ENCODE measurements around the gene ACRV1. TPM values are rescaled to one million over a fixed set of nuclear protein-coding genes. Genes with fewer than 3 reads are reported as not detected.

The ACRV1 gene
- total RNA-seq, 1 donor from 2014 or later, result 0.52 TPM

GRCh38 chr11:125689274-125689859 is 8.7 kb upstream of the ACRV1 start:
- peaks cover 0 to 2% (median 0%) of the 10 kb centered on the region in 3 donors for H3K27me3 ChIP-seq (ENCODE audit: control insufficient read depth in 3 of 3, insufficient read depth in 3 of 3, low read length in 3 of 3)
- no peaks in the 10 kb centered on the region for H3K36me3 ChIP-seq (ENCODE audit: control insufficient read depth in 3 of 3, insufficient read depth in 3 of 3, low read length in 3 of 3)
- no peak overlapping the region for H3K27ac ChIP-seq (ENCODE audit: low read depth, low read length)
- no peak overlapping the region for H3K9ac ChIP-seq (ENCODE audit: low read depth in 1 of 3, low read length in 3 of 3)
- no peaks in the 10 kb centered on the region for H3K9me3 ChIP-seq (ENCODE audit: control insufficient read depth in 3 of 3, low read length in 3 of 3)
- H3K4me3 ChIP-seq (ENCODE audit: low read length in 3 of 3), result no peak overlapping the region
- H3K4me1 ChIP-seq (ENCODE audit: control insufficient read depth in 3 of 3, insufficient read depth in 3 of 3, low read length in 3 of 3), result no peaks in the 10 kb centered on the region

GRCh38 chr11:125688632-125689031 is 8.0 kb upstream of the ACRV1 start:
- no peak overlapping the region for H3K4me3 ChIP-seq (ENCODE audit: low read length in 3 of 3)
- H3K9me3 ChIP-seq (ENCODE audit: control insufficient read depth in 3 of 3, low read length in 3 of 3), result no peaks in the 10 kb centered on the region
- H3K36me3 ChIP-seq (ENCODE audit: control insufficient read depth in 3 of 3, insufficient read depth in 3 of 3, low read length in 3 of 3), result no peaks in the 10 kb centered on the region
- H3K9ac ChIP-seq (ENCODE audit: low read depth in 1 of 3, low read length in 3 of 3), result no peak overlapping the region
- no peaks in the 10 kb centered on the region for H3K4me1 ChIP-seq (ENCODE audit: control insufficient read depth in 3 of 3, insufficient read depth in 3 of 3, low read length in 3 of 3)
- peaks cover 0 to 2% (median 0%) of the 10 kb centered on the region in 3 donors for H3K27me3 ChIP-seq (ENCODE audit: control insufficient read depth in 3 of 3, insufficient read depth in 3 of 3, low read length in 3 of 3)
- H3K27ac ChIP-seq (ENCODE audit: low read depth, low read length), result no peak overlapping the region

GRCh38 chr11:125688066-125688465 is 7.4 kb upstream of the ACRV1 start:
- H3K4me1 ChIP-seq (ENCODE audit: control insufficient read depth in 3 of 3, insufficient read depth in 3 of 3, low read length in 3 of 3), result no peaks in the 10 kb centered on the region
- peaks cover 0 to 2% (median 0%) of the 10 kb centered on the region in 3 donors for H3K27me3 ChIP-seq (ENCODE audit: control insufficient read depth in 3 of 3, insufficient read depth in 3 of 3, low read length in 3 of 3)
- H3K9me3 ChIP-seq (ENCODE audit: control insufficient read depth in 3 of 3, low read length in 3 of 3), result no peaks in the 10 kb centered on the region
- no peak overlapping the region for H3K4me3 ChIP-seq (ENCODE audit: low read length in 3 of 3)
- H3K27ac ChIP-seq (ENCODE audit: low read depth, low read length), result no peak overlapping the region
- H3K36me3 ChIP-seq (ENCODE audit: control insufficient read depth in 3 of 3, insufficient read depth in 3 of 3, low read length in 3 of 3), result no peaks in the 10 kb centered on the region
- no peak overlapping the region for H3K9ac ChIP-seq (ENCODE audit: low read depth in 1 of 3, low read length in 3 of 3)

- Histone ChIP-seq H3K9me3 (ENCODE audit: control insufficient read depth in 3 of 3, low read length in 3 of 3) (no peaks in the 10 kb centered on the region), H3K27me3 (ENCODE audit: control insufficient read depth in 3 of 3, insufficient read depth in 3 of 3, low read length in 3 of 3) (no peaks in the 10 kb centered on the region), H3K27ac (ENCODE audit: low read depth, low read length) (no peak overlapping the region), H3K36me3 (ENCODE audit: control insufficient read depth in 3 of 3, insufficient read depth in 3 of 3, low read length in 3 of 3) (no peaks in the 10 kb centered on the region), H3K4me1 (ENCODE audit: control insufficient read depth in 3 of 3, insufficient read depth in 3 of 3, low read length in 3 of 3) (no peaks in the 10 kb centered on the region), H3K4me3 (ENCODE audit: low read length in 3 of 3) (no peak overlapping the region), H3K9ac (ENCODE audit: low read depth in 1 of 3, low read length in 3 of 3) (no peak overlapping the region)
Observed at GRCh38 chr11:125685228-125685627, 4.6 kb upstream of the ACRV1 start.

- Histone ChIP-seq H3K9me3 (ENCODE audit: control insufficient read depth in 3 of 3, low read length in 3 of 3) (no peaks in the 10 kb centered on the region), H3K4me3 (ENCODE audit: low read length in 3 of 3) (no peak overlapping the region), H3K27ac (ENCODE audit: low read depth, low read length) (no peak overlapping the region), H3K36me3 (ENCODE audit: control insufficient read depth in 3 of 3, insufficient read depth in 3 of 3, low read length in 3 of 3) (no peaks in the 10 kb centered on the region), H3K4me1 (ENCODE audit: control insufficient read depth in 3 of 3, insufficient read depth in 3 of 3, low read length in 3 of 3) (no peaks in the 10 kb centered on the region), H3K27me3 (ENCODE audit: control insufficient read depth in 3 of 3, insufficient read depth in 3 of 3, low read length in 3 of 3) (no peaks in the 10 kb centered on the region), H3K9ac (ENCODE audit: low read depth in 1 of 3, low read length in 3 of 3) (no peak overlapping the region)
Observed at GRCh38 chr11:125679837-125680236, 810 bp downstream of the ACRV1 start.

GRCh38 chr11:125679397-125679796 is 1.2 kb downstream of the ACRV1 start:
- no peaks in the 10 kb centered on the region for H3K27me3 ChIP-seq (ENCODE audit: control insufficient read depth in 3 of 3, insufficient read depth in 3 of 3, low read length in 3 of 3)

GRCh38 chr11:125675196-125675595 is 5.5 kb downstream of the ACRV1 start:
- no peak overlapping the region for H3K27ac ChIP-seq (ENCODE audit: low read depth, low read length)
- no peak overlapping the region for H3K9ac ChIP-seq (ENCODE audit: low read depth in 1 of 3, low read length in 3 of 3)
- H3K4me1 ChIP-seq (ENCODE audit: control insufficient read depth in 3 of 3, insufficient read depth in 3 of 3, low read length in 3 of 3), result no peaks in the 10 kb centered on the region
- H3K36me3 ChIP-seq (ENCODE audit: control insufficient read depth in 3 of 3, insufficient read depth in 3 of 3, low read length in 3 of 3), result no peaks in the 10 kb centered on the region
- no peaks in the 10 kb centered on the region for H3K9me3 ChIP-seq (ENCODE audit: control insufficient read depth in 3 of 3, low read length in 3 of 3)
- H3K4me3 ChIP-seq (ENCODE audit: low read length in 3 of 3), result no peak overlapping the region
- H3K27me3 ChIP-seq (ENCODE audit: control insufficient read depth in 3 of 3, insufficient read depth in 3 of 3, low read length in 3 of 3), result no peaks in the 10 kb centered on the region

More at GRCh38 chr11:125679397-125679796, 1.2 kb downstream of the ACRV1 start:
- Histone ChIP-seq H3K9me3 (ENCODE audit: control insufficient read depth in 3 of 3, low read length in 3 of 3) (no peaks in the 10 kb centered on the region), H3K4me3 (ENCODE audit: low read length in 3 of 3) (no peak overlapping the region), H3K36me3 (ENCODE audit: control insufficient read depth in 3 of 3, insufficient read depth in 3 of 3, low read length in 3 of 3) (no peaks in the 10 kb centered on the region), H3K4me1 (ENCODE audit: control insufficient read depth in 3 of 3, insufficient read depth in 3 of 3, low read length in 3 of 3) (no peaks in the 10 kb centered on the region), H3K27ac (ENCODE audit: low read depth, low read length) (no peak overlapping the region), H3K9ac (ENCODE audit: low read depth in 1 of 3, low read length in 3 of 3) (no peak overlapping the region)

- H3K9ac ChIP-seq (ENCODE audit: low read depth in 1 of 3, low read length in 3 of 3), result no peak overlapping the region
- no peaks in the 10 kb centered on the region for H3K27me3 ChIP-seq (ENCODE audit: control insufficient read depth in 3 of 3, insufficient read depth in 3 of 3, low read length in 3 of 3)
- no peaks in the 10 kb centered on the region for H3K4me1 ChIP-seq (ENCODE audit: control insufficient read depth in 3 of 3, insufficient read depth in 3 of 3, low read length in 3 of 3)
- no peak overlapping the region for H3K4me3 ChIP-seq (ENCODE audit: low read length in 3 of 3)
- no peak overlapping the region for H3K27ac ChIP-seq (ENCODE audit: low read depth, low read length)
- no peaks in the 10 kb centered on the region for H3K36me3 ChIP-seq (ENCODE audit: control insufficient read depth in 3 of 3, insufficient read depth in 3 of 3, low read length in 3 of 3)
- H3K9me3 ChIP-seq (ENCODE audit: control insufficient read depth in 3 of 3, low read length in 3 of 3), result no peaks in the 10 kb centered on the region
Observed at GRCh38 chr11:125674210-125674609, 6.4 kb downstream of the ACRV1 start.

- H3K9me3 ChIP-seq (ENCODE audit: control insufficient read depth in 3 of 3, low read length in 3 of 3), result no peaks in the 10 kb centered on the region
- no peaks in the 10 kb centered on the region for H3K36me3 ChIP-seq (ENCODE audit: control insufficient read depth in 3 of 3, insufficient read depth in 3 of 3, low read length in 3 of 3)
- no peaks in the 10 kb centered on the region for H3K4me1 ChIP-seq (ENCODE audit: control insufficient read depth in 3 of 3, insufficient read depth in 3 of 3, low read length in 3 of 3)
- H3K27ac ChIP-seq (ENCODE audit: low read depth, low read length), result no peak overlapping the region
- no peak overlapping the region for H3K9ac ChIP-seq (ENCODE audit: low read depth in 1 of 3, low read length in 3 of 3)
- no peak overlapping the region for H3K4me3 ChIP-seq (ENCODE audit: low read length in 3 of 3)
- no peaks in the 10 kb centered on the region for H3K27me3 ChIP-seq (ENCODE audit: control insufficient read depth in 3 of 3, insufficient read depth in 3 of 3, low read length in 3 of 3)
Observed at GRCh38 chr11:125671561-125671960, 9.1 kb downstream of the ACRV1 start.

- Histone ChIP-seq H3K27ac (ENCODE audit: low read depth, low read length) (no peak overlapping the region), H3K36me3 (ENCODE audit: control insufficient read depth in 3 of 3, insufficient read depth in 3 of 3, low read length in 3 of 3) (no peaks in the 10 kb centered on the region), H3K4me3 (ENCODE audit: low read length in 3 of 3) (no peak overlapping the region), H3K27me3 (ENCODE audit: control insufficient read depth in 3 of 3, insufficient read depth in 3 of 3, low read length in 3 of 3) (no peaks in the 10 kb centered on the region), H3K4me1 (ENCODE audit: control insufficient read depth in 3 of 3, insufficient read depth in 3 of 3, low read length in 3 of 3) (no peaks in the 10 kb centered on the region), H3K9me3 (ENCODE audit: control insufficient read depth in 3 of 3, low read length in 3 of 3) (no peaks in the 10 kb centered on the region), H3K9ac (ENCODE audit: low read depth in 1 of 3, low read length in 3 of 3) (no peak overlapping the region)
Observed at GRCh38 chr11:125670172-125670571, 10.5 kb downstream of the ACRV1 start.
